Liver (tissue), 9 donors: ENCODE measurements around the gene NUP107. TPM values are rescaled to one million over a fixed set of nuclear protein-coding genes. Genes with fewer than 3 reads are reported as not detected.

Experiments
- DNase-seq: peaks from one replicate; pipeline ENCODE4 v3.0.0-alpha.2; 2017; ENCODE audit warnings: low spot score
- H3K27ac ChIP-seq, 2 donors: one replicate each; pipeline ENCODE4 v1.7.0; 2013; ENCODE audit warnings: inconsistent platforms in 2 of 2, low read length in 2 of 2, control low read depth in 1 of 2, low read depth in 1 of 2, mild to moderate bottlenecking in 1 of 2
- H3K27me3 ChIP-seq, 4 donors: one replicate each; pipeline versions ENCODE4 v1.6.1 to v1.7.0; 2013; ENCODE audit warnings: low read length in 3 of 4, inconsistent platforms in 1 of 4, mild to moderate bottlenecking in 1 of 4, moderate library complexity in 1 of 4; ENCODE audit not compliant: control insufficient read depth in 4 of 4, insufficient read depth in 4 of 4
- H3K36me3 ChIP-seq, 4 donors: one replicate each; pipeline versions ENCODE4 v1.6.1 to v1.7.0; 2013; ENCODE audit warnings: low read length in 3 of 4, mild to moderate bottlenecking in 3 of 4, low read depth in 1 of 4, moderate library complexity in 1 of 4; ENCODE audit not compliant: control insufficient read depth in 4 of 4, insufficient read depth in 3 of 4
- H3K4me1 ChIP-seq, 4 donors: one replicate each; pipeline versions ENCODE4 v1.6.1 to v1.7.0; 2013; ENCODE audit warnings: low read length in 3 of 4, mild to moderate bottlenecking in 3 of 4, moderate library complexity in 1 of 4; ENCODE audit not compliant: control insufficient read depth in 4 of 4, insufficient read depth in 4 of 4
- H3K4me3 ChIP-seq, 3 donors: one replicate each; pipeline versions ENCODE4 v1.6.1 to v1.7.0; 2013; ENCODE audit warnings: low read length in 3 of 3, control low read depth in 1 of 3, low read depth in 1 of 3, mild to moderate bottlenecking in 1 of 3
- H3K9ac ChIP-seq, 2 donors: one replicate each; pipeline ENCODE4 v1.7.0; 2013; ENCODE audit warnings: low read length in 2 of 2, mild to moderate bottlenecking in 2 of 2, moderate library complexity in 2 of 2, control low read depth in 1 of 2, low read depth in 1 of 2
- H3K9me3 ChIP-seq, 4 donors: one replicate each; pipeline versions ENCODE4 v1.6.1 to v1.7.0; 2013; ENCODE audit warnings: low read length in 3 of 4; ENCODE audit not compliant: control insufficient read depth in 4 of 4
- EGR1 ChIP-seq, 2 donors: IDR thresholded peaks; 2 replicates each; pipeline ENCODE4 v1.6.1; 2016 to 2018; ENCODE audit warnings: antibody characterized with exemption in 2 of 2, low read depth in 2 of 2
- FOXA1 ChIP-seq: IDR thresholded peaks from 2 replicates; pipeline ENCODE4 v1.6.1; 2016; ENCODE audit warnings: antibody characterized with exemption
- FOXA2 ChIP-seq: IDR thresholded peaks from 2 replicates; pipeline ENCODE4 v1.6.1; 2016; ENCODE audit warnings: antibody characterized with exemption
- NR2F2 ChIP-seq: IDR thresholded peaks from 2 replicates; pipeline ENCODE4 v1.6.1; 2016; ENCODE audit warnings: antibody characterized with exemption
- RXRA ChIP-seq, 2 donors: IDR thresholded peaks; 2 replicates each; pipeline ENCODE4 v1.6.1; 2017 to 2018; ENCODE audit warnings: antibody characterized with exemption in 2 of 2, mild to moderate bottlenecking in 1 of 2
- SP1 ChIP-seq: IDR thresholded peaks from 2 replicates; pipeline ENCODE4 v1.6.1; 2018; ENCODE audit warnings: antibody characterized with exemption, mild to moderate bottlenecking
- TAF1 ChIP-seq: conservative IDR thresholded peaks from 2 replicates; pipeline ENCODE4 v1.6.1; 2016; ENCODE audit warnings: antibody characterized with exemption, mild to moderate bottlenecking
- YY1 ChIP-seq: IDR thresholded peaks from 2 replicates; pipeline ENCODE4 v1.6.1; 2016; ENCODE audit warnings: antibody characterized with exemption, mild to moderate bottlenecking
- WGBS: extraction: QIAGEN DNeasy Blood & Tissue Kit; methylation state at CpG from one replicate; pipeline ENCODE4 v1.1.7; 2013; 5-methylcytosine and 5-hydroxymethylcytosine counted together
- polyA plus RNA-seq, 2 donors: library from polyadenylated mRNA; stranded (reverse) in 1 of 2; unstranded in 1 of 2; fragments of 200-250 nt in 1 of 2; fragments of >200 nt in 1 of 2; fragmentation: Nextera tagmentation in 1 of 2; extraction: Ambion mirVana in 1 of 2; gene quantifications; one replicate each; pipeline versions ENCODE4 v1.2.1 to v1.2.3, GENCODE V29; 2013 to 2015
- total RNA-seq, 2 donors: library from RNA; depleted of rRNA; stranded (reverse); fragments of >200 nt; gene quantifications; one replicate each; pipeline ENCODE4 v1.2.3, GENCODE V29; 2014
- TF ChIP-seq, protein P1 (sequence below): fragments of 150-350 bp; IDR thresholded peaks from 2 replicates; pipeline ENCODE4 v1.5.1; 2017; ENCODE audit warnings: improper control_type of control experiment, low read depth, low read length; ENCODE audit not compliant: missing input control
- TF ChIP-seq, protein P2 (sequence below): IDR thresholded peaks from 2 replicates; pipeline ENCODE4 v1.6.1; 2016; ENCODE audit warnings: antibody characterized with exemption
- TF ChIP-seq, protein P3 (sequence below): IDR thresholded peaks from 2 replicates; pipeline ENCODE4 v1.6.1; 2016; ENCODE audit warnings: antibody characterized with exemption
- TF ChIP-seq, protein P4 (sequence below): IDR thresholded peaks from 2 replicates; pipeline ENCODE4 v1.6.1; 2016; ENCODE audit warnings: antibody characterized with exemption, mild to moderate bottlenecking
- TF ChIP-seq, protein P5 (sequence below): IDR thresholded peaks from 2 replicates; pipeline ENCODE4 v1.6.1; 2016; ENCODE audit warnings: antibody characterized with exemption
- donor health status: healthy.
- donor health status: healthy.
- donor health status: healthy.
- donor health status: healthy.
- donor health status: healthy.

Gene NUP107
- total and polyA plus RNA-seq, 4 donors: 6.3 to 38.3 (median 16.2) TPM

DNA sequence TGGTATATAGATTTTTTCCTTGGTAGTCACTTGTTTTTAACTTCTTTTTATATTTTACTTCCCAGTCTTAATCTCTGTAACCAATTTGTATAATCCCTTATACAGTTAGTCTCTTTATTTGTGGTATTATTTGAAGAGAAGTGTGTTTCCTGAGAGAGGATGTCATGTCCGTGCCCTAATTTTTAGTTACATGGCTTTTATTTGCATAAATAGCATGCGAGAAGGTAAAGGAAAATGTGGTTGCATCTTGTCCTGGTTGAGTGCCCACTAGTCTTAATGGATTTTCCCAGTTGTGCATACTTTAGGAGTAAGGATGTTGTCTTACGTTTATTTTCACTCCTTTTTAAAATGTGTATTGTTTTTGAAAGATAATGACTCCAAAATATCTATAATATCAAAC lies 48.6 kb upstream of the NUP107 start:
- TF ChIP-seq, protein P1, sequence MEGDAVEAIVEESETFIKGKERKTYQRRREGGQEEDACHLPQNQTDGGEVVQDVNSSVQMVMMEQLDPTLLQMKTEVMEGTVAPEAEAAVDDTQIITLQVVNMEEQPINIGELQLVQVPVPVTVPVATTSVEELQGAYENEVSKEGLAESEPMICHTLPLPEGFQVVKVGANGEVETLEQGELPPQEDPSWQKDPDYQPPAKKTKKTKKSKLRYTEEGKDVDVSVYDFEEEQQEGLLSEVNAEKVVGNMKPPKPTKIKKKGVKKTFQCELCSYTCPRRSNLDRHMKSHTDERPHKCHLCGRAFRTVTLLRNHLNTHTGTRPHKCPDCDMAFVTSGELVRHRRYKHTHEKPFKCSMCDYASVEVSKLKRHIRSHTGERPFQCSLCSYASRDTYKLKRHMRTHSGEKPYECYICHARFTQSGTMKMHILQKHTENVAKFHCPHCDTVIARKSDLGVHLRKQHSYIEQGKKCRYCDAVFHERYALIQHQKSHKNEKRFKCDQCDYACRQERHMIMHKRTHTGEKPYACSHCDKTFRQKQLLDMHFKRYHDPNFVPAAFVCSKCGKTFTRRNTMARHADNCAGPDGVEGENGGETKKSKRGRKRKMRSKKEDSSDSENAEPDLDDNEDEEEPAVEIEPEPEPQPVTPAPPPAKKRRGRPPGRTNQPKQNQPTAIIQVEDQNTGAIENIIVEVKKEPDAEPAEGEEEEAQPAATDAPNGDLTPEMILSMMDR: no peak
- TF ChIP-seq FOXA1: no peak
- no peaks in the 10 kb centered on the region for H3K36me3 ChIP-seq
- 80% methylated on average over 3 of the region's 3 CpGs for WGBS
- H3K27ac ChIP-seq: no peak overlapping the region
- no peaks in the 10 kb centered on the region for H3K27me3 ChIP-seq
- no peak overlapping the region for H3K4me3 ChIP-seq
- H3K9ac ChIP-seq: peak overlapping the region in 1 of 2 donors; percentile 38
- H3K9me3 ChIP-seq: no peaks in the 10 kb centered on the region
- H3K4me1 ChIP-seq: peaks cover 5 to 23% (median 16%) of the 10 kb centered on the region in 4 donors
- no peak for DNase-seq

DNA sequence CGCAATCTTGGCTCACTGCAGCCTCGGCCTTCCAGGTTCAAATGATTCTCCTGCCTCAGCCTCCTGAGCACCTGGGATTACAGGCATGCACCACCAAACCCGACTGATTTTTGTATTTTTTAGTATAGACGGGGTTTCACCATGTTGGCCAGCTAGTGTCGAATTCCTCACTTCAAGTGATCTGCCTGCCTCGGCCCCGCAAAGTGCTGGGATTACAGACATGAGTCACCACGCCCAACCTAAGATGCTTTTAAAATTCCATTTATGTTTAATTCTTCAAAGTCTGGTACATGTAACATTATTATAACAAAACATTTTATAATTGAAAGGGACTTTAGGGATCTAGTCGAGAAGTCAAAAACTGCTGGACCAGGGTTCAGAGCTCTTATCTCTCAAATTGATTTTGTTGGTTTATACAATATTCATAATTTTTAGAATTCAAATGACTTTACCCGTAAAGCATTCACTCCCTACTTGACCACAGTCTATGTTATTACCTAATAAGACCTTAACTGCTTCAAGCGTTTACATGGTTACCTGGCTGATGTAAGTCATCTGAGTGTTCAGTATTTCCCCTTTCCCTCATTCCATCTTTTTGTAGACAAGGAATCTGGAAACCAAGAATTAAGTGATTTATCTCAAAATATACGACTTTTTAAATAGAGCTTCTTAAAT lies 47.9 kb upstream of the NUP107 start:
- 90% methylated on average over 12 of the region's 12 CpGs for WGBS
- TF ChIP-seq YY1 (no peak), RXRA (IDR thresholded peaks at IDR 0.05) (no peak), TAF1 (no peak), EGR1 (IDR thresholded peaks at IDR 0.05; ENCODE audit: low read depth in 2 of 2) (no peak), NR2F2 (no peak), FOXA1 (no peak), FOXA2 (no peak), SP1 (no peak)
- TF ChIP-seq, protein P2, sequence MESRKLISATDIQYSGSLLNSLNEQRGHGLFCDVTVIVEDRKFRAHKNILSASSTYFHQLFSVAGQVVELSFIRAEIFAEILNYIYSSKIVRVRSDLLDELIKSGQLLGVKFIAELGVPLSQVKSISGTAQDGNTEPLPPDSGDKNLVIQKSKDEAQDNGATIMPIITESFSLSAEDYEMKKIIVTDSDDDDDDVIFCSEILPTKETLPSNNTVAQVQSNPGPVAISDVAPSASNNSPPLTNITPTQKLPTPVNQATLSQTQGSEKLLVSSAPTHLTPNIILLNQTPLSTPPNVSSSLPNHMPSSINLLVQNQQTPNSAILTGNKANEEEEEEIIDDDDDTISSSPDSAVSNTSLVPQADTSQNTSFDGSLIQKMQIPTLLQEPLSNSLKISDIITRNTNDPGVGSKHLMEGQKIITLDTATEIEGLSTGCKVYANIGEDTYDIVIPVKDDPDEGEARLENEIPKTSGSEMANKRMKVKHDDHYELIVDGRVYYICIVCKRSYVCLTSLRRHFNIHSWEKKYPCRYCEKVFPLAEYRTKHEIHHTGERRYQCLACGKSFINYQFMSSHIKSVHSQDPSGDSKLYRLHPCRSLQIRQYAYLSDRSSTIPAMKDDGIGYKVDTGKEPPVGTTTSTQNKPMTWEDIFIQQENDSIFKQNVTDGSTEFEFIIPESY: no peak
- TF ChIP-seq, protein P3, sequence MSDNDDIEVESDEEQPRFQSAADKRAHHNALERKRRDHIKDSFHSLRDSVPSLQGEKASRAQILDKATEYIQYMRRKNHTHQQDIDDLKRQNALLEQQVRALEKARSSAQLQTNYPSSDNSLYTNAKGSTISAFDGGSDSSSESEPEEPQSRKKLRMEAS: no peak
- TF ChIP-seq, protein P4, sequence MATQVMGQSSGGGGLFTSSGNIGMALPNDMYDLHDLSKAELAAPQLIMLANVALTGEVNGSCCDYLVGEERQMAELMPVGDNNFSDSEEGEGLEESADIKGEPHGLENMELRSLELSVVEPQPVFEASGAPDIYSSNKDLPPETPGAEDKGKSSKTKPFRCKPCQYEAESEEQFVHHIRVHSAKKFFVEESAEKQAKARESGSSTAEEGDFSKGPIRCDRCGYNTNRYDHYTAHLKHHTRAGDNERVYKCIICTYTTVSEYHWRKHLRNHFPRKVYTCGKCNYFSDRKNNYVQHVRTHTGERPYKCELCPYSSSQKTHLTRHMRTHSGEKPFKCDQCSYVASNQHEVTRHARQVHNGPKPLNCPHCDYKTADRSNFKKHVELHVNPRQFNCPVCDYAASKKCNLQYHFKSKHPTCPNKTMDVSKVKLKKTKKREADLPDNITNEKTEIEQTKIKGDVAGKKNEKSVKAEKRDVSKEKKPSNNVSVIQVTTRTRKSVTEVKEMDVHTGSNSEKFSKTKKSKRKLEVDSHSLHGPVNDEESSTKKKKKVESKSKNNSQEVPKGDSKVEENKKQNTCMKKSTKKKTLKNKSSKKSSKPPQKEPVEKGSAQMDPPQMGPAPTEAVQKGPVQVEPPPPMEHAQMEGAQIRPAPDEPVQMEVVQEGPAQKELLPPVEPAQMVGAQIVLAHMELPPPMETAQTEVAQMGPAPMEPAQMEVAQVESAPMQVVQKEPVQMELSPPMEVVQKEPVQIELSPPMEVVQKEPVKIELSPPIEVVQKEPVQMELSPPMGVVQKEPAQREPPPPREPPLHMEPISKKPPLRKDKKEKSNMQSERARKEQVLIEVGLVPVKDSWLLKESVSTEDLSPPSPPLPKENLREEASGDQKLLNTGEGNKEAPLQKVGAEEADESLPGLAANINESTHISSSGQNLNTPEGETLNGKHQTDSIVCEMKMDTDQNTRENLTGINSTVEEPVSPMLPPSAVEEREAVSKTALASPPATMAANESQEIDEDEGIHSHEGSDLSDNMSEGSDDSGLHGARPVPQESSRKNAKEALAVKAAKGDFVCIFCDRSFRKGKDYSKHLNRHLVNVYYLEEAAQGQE: no peak
- TF ChIP-seq, protein P5, sequence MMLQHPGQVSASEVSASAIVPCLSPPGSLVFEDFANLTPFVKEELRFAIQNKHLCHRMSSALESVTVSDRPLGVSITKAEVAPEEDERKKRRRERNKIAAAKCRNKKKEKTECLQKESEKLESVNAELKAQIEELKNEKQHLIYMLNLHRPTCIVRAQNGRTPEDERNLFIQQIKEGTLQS: no peak
- TF ChIP-seq, protein P1: no peak

More for the DNA sequence above, 47.9 kb upstream of the NUP107 start:
- Histone ChIP-seq H3K27ac (no peak overlapping the region), H3K27me3 (no peaks in the 10 kb centered on the region), H3K4me3 (no peak overlapping the region), H3K36me3 (no peaks in the 10 kb centered on the region), H3K9ac (no peak overlapping the region), H3K4me1 (peaks cover 5 to 21% (median 15%) of the 10 kb centered on the region in 4 donors), H3K9me3 (no peaks in the 10 kb centered on the region)
- DNase-seq: no peak
